IMR-90 (cell line): Measurements from ENCODE around the gene ATXN10.

Experiments
- CTCF ChIP-seq: conservative IDR thresholded peaks from 2 replicates; pipeline ENCODE4 v1.5.1; 2012; ENCODE audit warnings: mild to moderate bottlenecking, low read depth, low read length, improper control_type of control experiment
- NFE2L2 ChIP-seq: fragments of 150-350 bp; IDR thresholded peaks from 2 replicates; pipeline ENCODE4 v1.6.1; 2016; ENCODE audit warnings: low read depth, mild to moderate bottlenecking, low read length
- POLR2A ChIP-seq: IDR thresholded peaks from 2 replicates; pipeline ENCODE4 v1.6.1; 2012; ENCODE audit warnings: mild to moderate bottlenecking, low read depth, low read length
- RAD21 ChIP-seq: IDR thresholded peaks from 2 replicates; pipeline ENCODE4 v1.6.1; 2012; ENCODE audit warnings: low read length, improper control_type of control experiment

DNA sequence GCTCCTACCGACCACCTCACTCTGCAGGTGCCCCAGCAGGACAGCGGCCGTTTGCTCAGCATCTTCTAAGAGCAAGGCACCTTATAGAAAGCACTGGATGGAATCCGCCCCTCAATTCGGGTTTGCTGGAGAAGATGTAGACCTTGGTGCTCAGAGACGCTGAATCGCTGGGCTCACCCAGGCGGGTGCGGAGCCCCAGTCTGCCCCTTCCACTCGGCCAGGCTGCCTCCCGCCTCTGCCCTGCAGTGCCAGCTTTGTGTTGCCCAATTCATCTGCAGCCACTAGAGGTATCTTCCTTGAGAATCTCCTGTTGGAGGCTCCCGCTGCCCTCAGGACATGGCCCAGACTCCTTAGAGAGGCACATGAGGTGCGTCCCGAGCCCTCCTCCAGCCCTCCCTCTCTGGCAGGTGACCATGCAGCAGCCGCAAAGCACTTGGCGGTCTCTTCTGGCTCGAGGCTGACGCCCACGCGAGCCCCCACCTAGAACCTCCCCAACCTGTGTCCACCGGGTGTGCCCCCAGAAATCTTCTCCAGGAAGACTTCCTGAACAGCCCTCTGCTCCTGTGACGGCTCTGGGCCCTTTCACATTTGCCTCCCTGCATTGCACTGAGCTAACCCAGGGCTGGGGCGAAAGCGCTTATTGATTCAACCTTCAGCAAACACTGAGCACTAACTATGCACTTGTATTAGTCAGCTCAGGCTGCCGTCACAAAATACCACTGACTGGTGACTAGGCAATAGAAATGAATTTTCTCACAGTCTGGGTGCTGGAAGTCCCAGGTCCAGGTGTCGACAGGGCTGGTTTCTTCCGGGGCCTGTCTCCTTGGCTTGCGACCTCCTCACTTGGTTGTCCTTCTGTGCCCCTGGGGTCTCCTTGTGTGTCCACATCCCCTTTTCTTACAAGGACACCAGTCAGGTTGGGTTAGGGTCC is 187.9 kb downstream of the ATXN10 start:
- TF ChIP-seq CTCF, result no peak
- no peak for TF ChIP-seq POLR2A
- no peak for TF ChIP-seq RAD21
- TF ChIP-seq NFE2L2, result no peak
